ENCODE data around the gene ARHGAP21.

Gene ARHGAP21

GRCh38 chr10:24597961-24598360 is 125.7 kb downstream of the ARHGAP21 start:
- TF ChIP-seq, protein P1, sequence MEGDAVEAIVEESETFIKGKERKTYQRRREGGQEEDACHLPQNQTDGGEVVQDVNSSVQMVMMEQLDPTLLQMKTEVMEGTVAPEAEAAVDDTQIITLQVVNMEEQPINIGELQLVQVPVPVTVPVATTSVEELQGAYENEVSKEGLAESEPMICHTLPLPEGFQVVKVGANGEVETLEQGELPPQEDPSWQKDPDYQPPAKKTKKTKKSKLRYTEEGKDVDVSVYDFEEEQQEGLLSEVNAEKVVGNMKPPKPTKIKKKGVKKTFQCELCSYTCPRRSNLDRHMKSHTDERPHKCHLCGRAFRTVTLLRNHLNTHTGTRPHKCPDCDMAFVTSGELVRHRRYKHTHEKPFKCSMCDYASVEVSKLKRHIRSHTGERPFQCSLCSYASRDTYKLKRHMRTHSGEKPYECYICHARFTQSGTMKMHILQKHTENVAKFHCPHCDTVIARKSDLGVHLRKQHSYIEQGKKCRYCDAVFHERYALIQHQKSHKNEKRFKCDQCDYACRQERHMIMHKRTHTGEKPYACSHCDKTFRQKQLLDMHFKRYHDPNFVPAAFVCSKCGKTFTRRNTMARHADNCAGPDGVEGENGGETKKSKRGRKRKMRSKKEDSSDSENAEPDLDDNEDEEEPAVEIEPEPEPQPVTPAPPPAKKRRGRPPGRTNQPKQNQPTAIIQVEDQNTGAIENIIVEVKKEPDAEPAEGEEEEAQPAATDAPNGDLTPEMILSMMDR (IDR thresholded peaks at IDR 0.05), result no peak

- TF ChIP-seq, protein P1 (IDR thresholded peaks at IDR 0.05), result no peak
Observed at GRCh38 chr10:24597426-24597825, 126.3 kb downstream of the ARHGAP21 start.

DNA sequence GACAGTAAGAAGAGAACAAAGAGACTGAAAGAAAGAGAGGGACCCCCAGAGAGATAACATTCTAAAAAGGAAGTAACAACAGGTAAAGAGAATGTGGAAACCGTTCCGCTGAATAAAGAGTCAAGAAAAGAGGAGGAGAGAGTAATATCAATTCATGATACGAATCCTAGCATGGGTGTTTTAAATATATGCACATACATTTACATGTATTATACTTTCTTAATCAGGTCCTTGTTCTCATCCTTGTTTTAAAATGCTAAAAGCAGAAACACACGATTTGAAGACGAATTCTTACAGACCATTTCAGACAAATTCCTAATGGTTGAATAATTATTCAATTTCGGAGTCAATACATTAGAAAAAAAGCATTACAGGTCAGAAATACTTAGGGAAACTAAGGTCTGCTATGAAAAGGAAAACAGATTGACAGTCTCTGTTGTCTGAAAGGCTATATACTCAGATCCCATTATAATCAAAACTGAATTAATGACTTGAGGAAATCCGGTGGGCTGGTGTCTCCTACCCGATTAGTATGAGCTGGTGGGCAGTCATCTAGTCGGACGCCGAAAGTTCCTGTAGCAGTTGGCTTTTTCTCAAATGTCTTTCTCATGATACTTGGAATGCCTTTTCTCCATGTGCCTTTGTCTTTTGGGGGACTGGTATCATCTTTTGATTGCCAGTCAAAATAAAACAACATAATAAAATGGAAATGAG is 127.3 kb downstream of the ARHGAP21 start:
- TF ChIP-seq, protein P1 (IDR thresholded peaks at IDR 0.05), result no peak

GRCh38 chr10:24590697-24591457 is 132.8 kb downstream of the ARHGAP21 start:
- TF ChIP-seq, protein P1 (IDR thresholded peaks at IDR 0.05), result no peak

GRCh38 chr10:24589265-24589664 is 134.4 kb downstream of the ARHGAP21 start:
- TF ChIP-seq, protein P1 (IDR thresholded peaks at IDR 0.05), result no peak

DNA sequence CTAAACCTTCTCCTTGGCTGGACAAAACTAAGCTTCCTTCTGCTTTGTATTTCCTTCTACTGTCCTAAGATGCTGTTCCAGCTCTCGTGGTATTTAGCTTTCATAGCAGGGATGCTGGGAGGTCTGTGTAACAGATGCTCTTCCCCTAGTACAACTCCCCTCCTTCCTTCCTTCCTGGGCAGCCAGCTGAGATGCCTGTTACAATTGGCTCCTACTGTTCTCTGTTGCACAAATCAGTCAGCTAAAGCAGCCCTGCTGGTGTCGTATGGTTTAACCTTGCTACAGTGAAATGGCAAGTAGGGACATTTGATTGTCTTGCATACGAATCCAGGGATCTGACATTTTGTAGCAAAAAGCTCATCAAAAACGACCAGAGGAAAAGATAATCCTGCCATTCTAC is 143.8 kb downstream of the ARHGAP21 start:
- TF ChIP-seq, protein P1 (IDR thresholded peaks at IDR 0.05), result no peak

- TF ChIP-seq, protein P1 (IDR thresholded peaks at IDR 0.05), result no peak
Observed at GRCh38 chr10:24579448-24579847, 144.2 kb downstream of the ARHGAP21 start.
